CD4-positive, alpha-beta memory T cell (primary cell): ENCODE data around the gene ERG. TPM values are rescaled to one million over a fixed set of nuclear protein-coding genes. Genes with fewer than 3 reads are reported as not detected.

ENCODE experiments used
- CTCF ChIA-PET: fragments of 350-600 bp; sonication (Branson Sonifier 250); formaldehyde crosslinking; loops from one replicate; lab custom pipeline; 2021; ENCODE audit warnings: inconsistent platforms; ENCODE audit not compliant: partially characterized antibody; lab: Charles Lee
- POLR2A ChIA-PET: fragments of 350-600 bp; sonication (Branson Sonifier 250); formaldehyde crosslinking; loops from one replicate; lab custom pipeline; 2021; ENCODE audit not compliant: partially characterized antibody; lab: Charles Lee
- DNase-seq, 5 donors: peaks; one replicate each; pipeline versions ENCODE4 v3.0.0 to v3.0.0-alpha.2; 2020 to 2022; ENCODE audit warnings: mixed read lengths in 1 of 5
- H3K27ac ChIP-seq: one replicate; pipeline ENCODE4 v1.7.0; 2013; ENCODE audit warnings: low read depth, low read length
- H3K27me3 ChIP-seq: 2 replicates; pipeline ENCODE4 v1.7.0; 2013; ENCODE audit warnings: mild to moderate bottlenecking, low read length, moderate library complexity; ENCODE audit not compliant: insufficient read depth
- H3K36me3 ChIP-seq: 2 replicates; pipeline ENCODE4 v1.7.0; 2013; ENCODE audit warnings: mild to moderate bottlenecking, low read length, moderate library complexity; ENCODE audit not compliant: insufficient read depth
- H3K4me1 ChIP-seq: 2 replicates; pipeline ENCODE4 v1.7.0; 2013; ENCODE audit warnings: mild to moderate bottlenecking, low read length, moderate library complexity; ENCODE audit not compliant: insufficient read depth
- H3K4me3 ChIP-seq, 2 donors: one replicate each; pipeline ENCODE4 v1.7.0; 2013; ENCODE audit warnings: low read length in 2 of 2, mild to moderate bottlenecking in 1 of 2
- H3K9me3 ChIP-seq, 2 donors: one replicate each; pipeline ENCODE4 v1.7.0; 2013; ENCODE audit warnings: low read length in 2 of 2, control low read depth in 1 of 2; ENCODE audit not compliant: control insufficient read depth in 1 of 2
- H3K27ac Mint-ChIP-seq, 7 donors: one replicate each; pipeline ENCODE4 v1.8.0; 2020 to 2021; ENCODE audit warnings: mixed read lengths in 7 of 7, mild to moderate bottlenecking in 6 of 7, inconsistent platforms in 3 of 7, moderate library complexity in 3 of 7
- H3K27me3 Mint-ChIP-seq, 2 donors: one replicate each; pipeline ENCODE4 v1.8.0; 2020 to 2021; ENCODE audit warnings: mixed read lengths in 2 of 2
- H3K36me3 Mint-ChIP-seq, 2 donors: one replicate each; pipeline ENCODE4 v1.8.0; 2020 to 2021; ENCODE audit warnings: mixed read lengths in 2 of 2, inconsistent platforms in 1 of 2, mild to moderate bottlenecking in 1 of 2
- H3K4me1 Mint-ChIP-seq, 4 donors: one replicate each; pipeline ENCODE4 v1.8.0; 2020 to 2021; ENCODE audit warnings: mixed read lengths in 4 of 4, mild to moderate bottlenecking in 1 of 4
- H3K4me3 Mint-ChIP-seq, 8 donors: one replicate each; pipeline ENCODE4 v1.8.0; 2020 to 2021; ENCODE audit warnings: mixed read lengths in 8 of 8, mild to moderate bottlenecking in 7 of 8, moderate library complexity in 6 of 8, inconsistent platforms in 3 of 8
- H3K9me3 Mint-ChIP-seq, 8 donors: one replicate each; pipeline ENCODE4 v1.8.0; 2020 to 2021; ENCODE audit warnings: mixed read lengths in 8 of 8, mild to moderate bottlenecking in 5 of 8, inconsistent platforms in 3 of 8, moderate library complexity in 1 of 8
- intact Hi-C: fragments of 100-400 bp; cut with micrococcal nuclease; formaldehyde crosslinking; loops from one replicate; pipeline ENCODE4 v1.15.1; 2023
- polyA plus RNA-seq, 2 donors: library from polyadenylated mRNA; unstranded; fragments of 300-500 nt; fragmentation: Illumina TruSeq; gene quantifications; one replicate each; pipeline ENCODE4 v1.2.3, GENCODE V29; 2021
- total RNA-seq, 2 experiments: library from RNA; stranded (reverse); gene quantifications; one replicate each; pipeline ENCODE4 v1.2.3, GENCODE V29; 2021

ERG gene
- total and polyA plus RNA-seq, 4 experiments from 2014 or later = not detected

GRCh38 chr21:38385427-38386175 lies 112.7 kb downstream of the ERG start:
- Histone ChIP-seq H3K36me3 (no peaks in the 10 kb centered on the region), H3K27me3 (peaks cover 4% of the 10 kb centered on the region), H3K4me1 (no peaks in the 10 kb centered on the region), H3K9me3 (no peaks in the 10 kb centered on the region), H3K27ac (no peak overlapping the region), H3K4me3 (no peak overlapping the region)
- Mint-ChIP-seq H3K4me3 (no peak overlapping the region), H3K36me3 (no peaks in the 10 kb centered on the region), H3K4me1 (no peaks in the 10 kb centered on the region), H3K9me3 (peaks cover 0 to 3% (median 0%) of the 10 kb centered on the region in 8 donors), H3K27ac (no peak overlapping the region), H3K27me3 (peaks cover 9 to 10% of the 10 kb centered on the region in 2 donors)
- intact Hi-C loops = no loop called here
- ChIA-PET CTCF (no interaction called here), POLR2A (no interaction called here)
- no peak for DNase-seq

GRCh38 chr21:38384675-38385426 lies 113.4 kb downstream of the ERG start:
- intact Hi-C loops = no loop called here
- DNase-seq = no peak

GRCh38 chr21:38384238-38384560 lies 114.1 kb downstream of the ERG start:
- POLR2A ChIA-PET = no interaction called here
- Mint-ChIP-seq H3K4me3 (no peak overlapping the region), H3K27ac (no peak overlapping the region), H3K36me3 (no peaks in the 10 kb centered on the region), H3K9me3 (peaks cover 0 to 3% (median 0%) of the 10 kb centered on the region in 8 donors), H3K4me1 (no peaks in the 10 kb centered on the region), H3K27me3 (peaks cover 9 to 10% of the 10 kb centered on the region in 2 donors)
- Histone ChIP-seq H3K4me1 (no peaks in the 10 kb centered on the region), H3K27me3 (peaks cover 4% of the 10 kb centered on the region), H3K9me3 (no peaks in the 10 kb centered on the region), H3K4me3 (no peak overlapping the region), H3K27ac (no peak overlapping the region), H3K36me3 (no peaks in the 10 kb centered on the region)
- intact Hi-C loops = no loop called here
- no peak for DNase-seq
- CTCF ChIA-PET = no interaction called here

More at GRCh38 chr21:38384675-38385426, 113.4 kb downstream of the ERG start:
- Mint-ChIP-seq H3K4me3 (no peak overlapping the region), H3K36me3 (no peaks in the 10 kb centered on the region), H3K9me3 (peaks cover 0 to 3% (median 0%) of the 10 kb centered on the region in 8 donors), H3K4me1 (no peaks in the 10 kb centered on the region), H3K27ac (no peak overlapping the region), H3K27me3 (peaks cover 9 to 10% of the 10 kb centered on the region in 2 donors)
- Histone ChIP-seq H3K36me3 (no peaks in the 10 kb centered on the region), H3K9me3 (no peaks in the 10 kb centered on the region), H3K27me3 (peaks cover 4% of the 10 kb centered on the region), H3K27ac (no peak overlapping the region), H3K4me3 (no peak overlapping the region), H3K4me1 (no peaks in the 10 kb centered on the region)
- ChIA-PET POLR2A (no interaction called here), CTCF (no interaction called here)

GRCh38 chr21:38383411-38384237 lies 114.7 kb downstream of the ERG start:
- no peak overlapping the region for H3K27ac ChIP-seq
- no peaks in the 10 kb centered on the region for H3K36me3 Mint-ChIP-seq
- H3K9me3 Mint-ChIP-seq = peaks cover 0 to 3% (median 0%) of the 10 kb centered on the region in 8 donors
- H3K4me3 ChIP-seq = no peak overlapping the region
- H3K9me3 ChIP-seq = no peaks in the 10 kb centered on the region
- no peaks in the 10 kb centered on the region for H3K4me1 Mint-ChIP-seq
- peaks cover 4% of the 10 kb centered on the region for H3K27me3 ChIP-seq
- no peak overlapping the region for H3K27ac Mint-ChIP-seq
- H3K27me3 Mint-ChIP-seq = peaks cover 10% of the 10 kb centered on the region in 2 donors
- no peaks in the 10 kb centered on the region for H3K4me1 ChIP-seq
- H3K4me3 Mint-ChIP-seq = no peak overlapping the region
- H3K36me3 ChIP-seq = no peaks in the 10 kb centered on the region
- intact Hi-C loops = no loop called here
- ChIA-PET CTCF (no interaction called here), POLR2A (no interaction called here)
- DNase-seq = no peak

- DNase-seq = no peak
- no peak overlapping the region for H3K4me3 Mint-ChIP-seq
- peaks cover 11 to 18% of the 10 kb centered on the region in 2 donors for H3K27me3 Mint-ChIP-seq
- POLR2A ChIA-PET = no interaction called here
- Histone ChIP-seq H3K36me3 (no peaks in the 10 kb centered on the region), H3K27ac (no peak overlapping the region), H3K4me3 (no peak overlapping the region), H3K9me3 (no peaks in the 10 kb centered on the region), H3K27me3 (peaks cover 4% of the 10 kb centered on the region), H3K4me1 (no peaks in the 10 kb centered on the region)
- H3K27ac Mint-ChIP-seq = no peak overlapping the region
- H3K36me3 Mint-ChIP-seq = no peaks in the 10 kb centered on the region
- peaks cover 0 to 4% (median 0%) of the 10 kb centered on the region in 4 donors for H3K4me1 Mint-ChIP-seq
- H3K9me3 Mint-ChIP-seq = peaks cover 0 to 4% (median 0%) of the 10 kb centered on the region in 8 donors
- CTCF ChIA-PET = no interaction called here
- intact Hi-C loops = no loop called here
Observed at GRCh38 chr21:38380481-38381137, 117.7 kb downstream of the ERG start.

GRCh38 chr21:38379147-38379546 lies 119.1 kb downstream of the ERG start:
- Mint-ChIP-seq H3K9me3 (peaks cover 0 to 7% (median 4%) of the 10 kb centered on the region in 8 donors), H3K36me3 (no peaks in the 10 kb centered on the region), H3K4me1 (peaks cover 0 to 4% (median 0%) of the 10 kb centered on the region in 4 donors), H3K4me3 (no peak overlapping the region), H3K27ac (no peak overlapping the region), H3K27me3 (peaks cover 11 to 14% of the 10 kb centered on the region in 2 donors)
- Histone ChIP-seq H3K4me1 (no peaks in the 10 kb centered on the region), H3K9me3 (no peaks in the 10 kb centered on the region), H3K36me3 (no peaks in the 10 kb centered on the region), H3K27me3 (peaks cover 4% of the 10 kb centered on the region), H3K4me3 (no peak overlapping the region), H3K27ac (no peak overlapping the region)
- POLR2A ChIA-PET = no interaction called here
- CTCF ChIA-PET = interaction anchor here (1.2 kb wide), 1 partner anchor 8 kb away, joined by 3 read pairs; no protein-coding TSS in a partner anchor
- intact Hi-C loops = no loop called here
- no peak for DNase-seq
